Lower leg skin (tissue), 4 donors: ENCODE results near the gene PKN2. TPM values are rescaled to one million over a fixed set of nuclear protein-coding genes. Genes with fewer than 3 reads are reported as not detected.

Experiments
- DNase-seq, 2 donors: peaks; one replicate each; pipeline ENCODE4 v3.0.0-alpha.2; 2019; ENCODE audit warnings: low spot score in 2 of 2
- H3K4me3 ChIP-seq: fragments of 200-600 bp; sonication (generic); 2 replicates; pipeline ENCODE4 v1.5.1; 2017; ENCODE audit warnings: mild to moderate bottlenecking, low read depth; ENCODE audit not compliant: poor library complexity, severe bottlenecking
- CTCF ChIP-seq, 3 donors: fragments of 450-650 bp; IDR thresholded peaks; one replicate each; pipeline ENCODE4 v1.5.1; 2016; ENCODE audit warnings: antibody characterized with exemption in 3 of 3, mild to moderate bottlenecking in 3 of 3, moderate library complexity in 2 of 3
- POLR2A ChIP-seq, 2 donors: fragments of 450-650 bp; IDR thresholded peaks; one replicate each; pipeline ENCODE4 v1.6.1; 2016 to 2017; ENCODE audit warnings: antibody characterized with exemption in 2 of 2, mild to moderate bottlenecking in 1 of 2, moderate library complexity in 1 of 2
- WGBS, 2 donors: methylation state at CpG; one replicate each; pipeline ENCODE4 v1.1.5; 2018; 5-methylcytosine and 5-hydroxymethylcytosine counted together
- intact Hi-C: fragments of 100-400 bp; cut with DNase I; formaldehyde crosslinking; loops from one replicate; pipeline ENCODE4 v1.15.0; 2023; ENCODE audit warnings: low total_unique reads
- total RNA-seq, 4 donors: library from RNA; depleted of rRNA; stranded (reverse); fragments of >200 nt; gene quantifications; one replicate each; pipeline ENCODE4 v1.1.0, GENCODE V29; 2016

The PKN2 gene
- total RNA-seq, 4 donors from 2014 or later, result 25.1 to 34.6 (median 29.8) TPM

GRCh38 chr1:88784551-88784950 lies 100.5 kb downstream of the PKN2 start:
- intact Hi-C loops, result no loop called here
- WGBS, 2 donors, result 93 to 97% methylated on average over 6 of the region's 6 CpGs
- no peak for DNase-seq

GRCh38 chr1:88787023-88787903 lies 103.2 kb downstream of the PKN2 start:
- no peak overlapping the region for H3K4me3 ChIP-seq
- intact Hi-C loops, result no loop called here
- DNase-seq, result no peak
- 95% methylated on average over 3 of the region's 3 CpGs for WGBS, 2 donors
- TF ChIP-seq CTCF (IDR thresholded peaks at IDR 0.05), result no peak
- TF ChIP-seq POLR2A (IDR thresholded peaks at IDR 0.05), result no peak

More at GRCh38 chr1:88784551-88784950, 100.5 kb downstream of the PKN2 start:
- H3K4me3 ChIP-seq, result no peak overlapping the region
- TF ChIP-seq CTCF (IDR thresholded peaks at IDR 0.05) (no peak), POLR2A (IDR thresholded peaks at IDR 0.05) (no peak)

- 91 to 97% methylated on average over 4 of the region's 4 CpGs for WGBS, 2 donors
- no peak for TF ChIP-seq CTCF (IDR thresholded peaks at IDR 0.05)
- no peak for TF ChIP-seq POLR2A (IDR thresholded peaks at IDR 0.05)
- intact Hi-C loops, result no loop called here
- no peak overlapping the region for H3K4me3 ChIP-seq
- DNase-seq, result no peak
These were observed 107.1 kb downstream of the PKN2 start for GRCh38 chr1:88791192-88791591.

GRCh38 chr1:88799491-88799890 lies 115.4 kb downstream of the PKN2 start:
- DNase-seq, result no peak
- WGBS, 2 donors, result 87 to 90% methylated on average over 2 of the region's 2 CpGs
- intact Hi-C loops, result no loop called here
- TF ChIP-seq POLR2A (IDR thresholded peaks at IDR 0.05), result no peak
- no peak for TF ChIP-seq CTCF (IDR thresholded peaks at IDR 0.05)
- H3K4me3 ChIP-seq, result no peak overlapping the region

- H3K4me3 ChIP-seq, result no peak overlapping the region
- intact Hi-C loops, result no loop called here
- no peak for DNase-seq
- WGBS, 2 donors, result 86 to 88% methylated on average over 5 of the region's 5 CpGs
- TF ChIP-seq CTCF (IDR thresholded peaks at IDR 0.05) (no peak), POLR2A (IDR thresholded peaks at IDR 0.05) (no peak)
These were observed 116.4 kb downstream of the PKN2 start for GRCh38 chr1:88800382-88801051.
